GM19463 (cell line): ENCODE measurements around the gene PSORS1C1.
"Not testable (repeated sequence)": the region's sequence is repeated elsewhere in the genome, so short reads cannot be mapped to it uniquely, and the experiment has no call there.

Experiments
- ATAC-seq: cut with Tn5 transposase; IDR thresholded peaks from one replicate; pipeline ENCODE4 v1.9.1; 2021; ENCODE audit warnings: mild to moderate bottlenecking, moderate library complexity; ENCODE audit not compliant: unreplicated experiment

PSORS1C1 gene

DNA sequence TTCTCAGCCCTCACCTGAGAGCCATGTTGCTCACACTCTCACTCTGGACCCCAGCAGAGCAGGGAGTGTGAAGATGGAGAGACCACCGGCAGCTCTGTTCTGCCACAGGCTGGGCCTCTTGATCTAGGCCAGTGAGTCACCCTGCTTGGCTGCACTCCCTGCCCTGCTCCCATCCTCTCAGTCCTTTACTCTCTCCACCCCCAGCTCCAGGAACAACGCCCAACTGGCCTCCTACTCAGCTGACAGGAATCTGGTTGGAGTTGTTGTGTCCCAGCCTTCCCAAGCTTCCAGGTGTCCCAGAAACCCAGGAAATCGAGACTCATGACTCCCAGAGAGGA, at the start of gene PSORS1C1:
PSORS1C1 (plus strand) TSS at position 260 of the 338 bp plus-strand sequence. CDS start 14,833 bp downstream, outside the sequence.
- ATAC-seq = no peak

DNA sequence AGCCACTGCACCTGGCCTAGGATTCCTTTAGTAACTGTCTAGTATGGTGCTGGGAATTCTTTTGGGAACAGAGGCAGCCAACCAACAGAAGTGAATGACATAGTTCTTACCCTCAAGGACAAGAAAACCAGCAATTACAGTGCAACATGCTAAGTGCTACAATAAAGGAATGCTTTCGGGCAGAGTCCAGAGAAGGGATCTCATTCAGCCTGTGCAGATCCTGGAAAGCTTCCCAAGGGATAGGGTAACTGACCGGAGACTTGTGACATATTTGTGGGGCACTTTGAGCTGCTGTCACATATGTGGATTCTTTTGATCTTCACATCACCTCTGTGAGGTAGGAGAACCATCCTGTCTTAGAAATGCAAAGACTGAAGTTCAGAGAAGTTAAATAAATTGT, 49.0 kb upstream of the PSORS1C1 start:
- no peak for ATAC-seq

GRCh38 chr6:31067028-31067427, 47.6 kb upstream of the PSORS1C1 start:
- ATAC-seq = not testable (repeated sequence)

- ATAC-seq = not testable (repeated sequence)
Measured at GRCh38 chr6:31067891-31068668, 46.5 kb upstream of the PSORS1C1 start.

DNA sequence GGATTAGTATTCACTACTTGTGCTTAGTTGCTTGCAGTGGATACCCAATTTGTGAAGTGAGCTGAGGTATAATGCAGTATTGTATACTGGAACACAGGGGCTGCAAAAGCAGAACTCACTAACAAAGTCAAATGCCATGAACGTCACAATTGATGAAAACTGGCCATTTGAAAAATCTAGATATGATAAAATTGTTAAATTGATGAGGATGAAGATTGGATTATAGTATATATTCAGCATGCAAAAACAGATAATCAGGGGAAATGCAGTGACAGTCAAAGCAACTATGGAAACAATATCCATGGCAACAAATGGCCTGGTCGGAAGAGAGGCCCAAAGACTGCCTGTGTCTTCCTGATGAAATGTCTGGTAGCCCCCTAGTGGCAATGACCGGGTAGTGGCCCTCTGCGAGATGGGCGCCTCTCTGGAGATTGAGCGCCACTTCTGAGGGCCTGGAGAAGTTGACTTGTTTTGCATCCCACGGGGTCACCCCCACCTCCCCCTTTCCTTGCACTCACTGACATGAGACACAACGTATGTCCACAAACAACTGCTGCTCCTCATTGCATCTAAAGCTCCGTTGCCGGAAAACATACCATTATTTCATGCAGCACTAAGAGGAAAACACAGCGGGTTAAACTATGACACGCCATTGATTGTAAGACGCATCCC, 45.8 kb upstream of the PSORS1C1 start:
- ATAC-seq = no peak

DNA sequence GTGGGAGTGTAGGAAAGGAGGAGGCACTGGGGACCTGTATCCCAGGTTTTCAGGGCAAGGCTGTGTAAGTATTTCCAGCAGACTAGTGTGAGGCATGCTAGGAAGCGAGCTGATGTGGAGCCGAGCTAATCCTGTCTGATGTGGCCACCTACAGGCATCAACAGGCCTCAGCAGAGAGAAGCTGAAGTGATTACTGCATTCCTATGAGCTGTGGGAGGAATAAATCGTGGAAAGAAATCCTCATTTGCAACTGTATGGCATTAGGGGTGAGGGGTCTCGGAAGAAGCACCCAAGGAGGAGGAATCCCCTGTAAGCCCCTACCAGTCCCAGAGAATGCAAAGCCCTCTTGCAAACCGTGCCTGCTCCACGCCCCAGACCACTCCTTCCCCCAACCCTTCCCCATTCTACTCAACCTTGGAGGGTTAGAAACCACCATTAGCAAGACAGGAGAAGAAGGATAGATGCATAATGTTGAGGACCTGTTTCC, 43.8 kb upstream of the PSORS1C1 start:
- no peak for ATAC-seq

DNA sequence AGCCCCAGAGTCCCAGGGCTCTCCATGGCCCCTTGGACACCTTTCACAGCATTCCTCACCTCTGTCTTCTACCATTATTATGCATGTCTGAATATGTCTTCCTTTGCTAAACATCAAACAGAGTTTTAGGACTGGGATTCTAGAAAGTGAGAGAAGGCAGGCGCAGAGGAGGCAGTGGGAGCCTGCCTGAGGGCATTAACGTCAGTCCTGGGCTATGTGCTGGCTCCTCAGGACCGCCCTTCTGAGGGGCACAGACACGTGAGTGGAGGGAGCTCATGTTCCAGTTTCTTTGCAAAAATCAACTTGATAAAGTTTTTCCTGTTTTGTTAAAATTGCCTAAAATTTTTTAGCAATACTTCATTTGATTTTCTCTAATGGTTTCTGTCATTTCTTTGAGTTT, 40.2 kb upstream of the PSORS1C1 start:
- no peak for ATAC-seq

- no peak for ATAC-seq
Measured at GRCh38 chr6:31075528-31075927, 39.1 kb upstream of the PSORS1C1 start.

- ATAC-seq = no peak
Measured at GRCh38 chr6:31076611-31077010, 38.0 kb upstream of the PSORS1C1 start.

DNA sequence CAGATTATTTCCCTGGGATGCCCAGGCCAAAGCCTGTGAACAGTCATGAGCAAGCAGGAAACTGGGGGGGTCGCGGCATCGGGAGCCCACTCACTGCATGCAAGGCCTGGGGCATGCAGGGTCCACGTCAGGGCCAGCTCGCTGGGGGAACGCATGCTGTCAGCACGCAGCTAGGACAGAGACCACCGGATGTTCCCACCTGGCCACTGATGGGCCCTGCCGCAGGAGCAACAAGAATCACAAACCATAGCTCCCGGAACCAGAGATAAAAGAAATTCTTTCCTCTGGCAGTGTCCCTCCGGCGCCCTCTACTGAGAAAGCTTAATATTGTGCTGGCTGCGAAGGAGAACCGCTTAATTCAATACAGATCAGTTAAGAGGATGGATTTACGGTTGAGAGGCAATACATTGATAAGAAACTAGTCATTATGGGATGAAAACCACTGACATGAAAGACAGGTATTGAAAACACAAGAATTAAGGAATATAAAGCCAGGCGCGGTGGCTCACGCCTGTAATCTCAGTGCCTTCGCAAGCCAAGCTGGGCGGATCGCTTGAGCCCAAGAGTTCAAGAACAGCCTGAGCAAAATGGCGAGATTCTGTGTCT, 34.8 kb upstream of the PSORS1C1 start:
- ATAC-seq = no peak

DNA sequence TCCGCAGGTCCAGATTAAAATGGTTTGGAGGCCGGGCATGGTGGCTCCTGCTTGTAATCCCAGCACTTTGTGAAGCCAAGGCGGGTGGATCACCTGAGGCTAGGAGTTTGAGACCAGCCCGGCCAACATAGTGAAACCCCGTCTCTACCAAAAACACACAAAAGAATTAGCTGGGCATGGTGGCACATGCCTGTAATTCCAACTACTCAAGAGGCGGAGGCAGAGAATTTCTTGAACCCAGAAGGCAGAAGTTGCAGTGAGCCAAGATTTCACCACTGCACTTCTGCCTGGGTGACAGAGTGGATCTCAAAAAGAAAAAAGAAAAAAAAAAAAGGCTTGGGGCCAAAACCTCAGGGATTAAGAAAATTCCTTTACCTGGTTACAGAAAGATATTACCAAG, 32.7 kb upstream of the PSORS1C1 start:
- ATAC-seq = no peak

DNA sequence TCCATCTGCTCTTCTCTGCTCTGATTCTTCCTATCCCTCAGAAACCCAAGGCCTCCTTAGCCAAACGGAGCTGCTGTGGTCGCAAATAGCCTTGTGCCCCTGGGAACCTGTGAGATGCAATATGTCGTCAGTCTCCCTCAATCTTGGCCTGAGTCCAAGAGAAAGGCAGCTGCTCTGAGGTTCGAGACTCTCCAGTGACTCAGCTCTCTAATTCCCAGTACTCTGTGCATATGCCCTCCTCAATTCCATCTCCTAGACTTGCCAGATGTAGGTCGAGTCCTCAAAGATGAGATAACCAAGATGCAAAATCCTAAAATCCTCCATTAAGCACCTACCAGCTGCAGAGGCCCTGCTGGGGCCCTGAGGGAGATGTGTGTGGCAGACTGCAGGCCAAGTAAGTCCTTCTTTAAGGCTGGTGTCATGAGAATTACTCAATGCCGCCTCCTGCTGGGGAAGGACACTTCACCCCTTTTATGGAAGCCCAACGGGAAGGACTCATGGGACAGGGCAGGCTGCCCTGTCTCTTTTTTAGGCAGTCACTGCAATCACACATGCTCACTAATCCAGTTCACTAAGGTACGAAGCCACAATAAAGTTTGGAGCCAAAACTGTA, 30.8 kb upstream of the PSORS1C1 start:
- no peak for ATAC-seq

- no peak for ATAC-seq
Measured at GRCh38 chr6:31086788-31087440, 27.7 kb upstream of the PSORS1C1 start.

GRCh38 chr6:31087494-31088089, 27.0 kb upstream of the PSORS1C1 start:
- ATAC-seq = no peak

DNA sequence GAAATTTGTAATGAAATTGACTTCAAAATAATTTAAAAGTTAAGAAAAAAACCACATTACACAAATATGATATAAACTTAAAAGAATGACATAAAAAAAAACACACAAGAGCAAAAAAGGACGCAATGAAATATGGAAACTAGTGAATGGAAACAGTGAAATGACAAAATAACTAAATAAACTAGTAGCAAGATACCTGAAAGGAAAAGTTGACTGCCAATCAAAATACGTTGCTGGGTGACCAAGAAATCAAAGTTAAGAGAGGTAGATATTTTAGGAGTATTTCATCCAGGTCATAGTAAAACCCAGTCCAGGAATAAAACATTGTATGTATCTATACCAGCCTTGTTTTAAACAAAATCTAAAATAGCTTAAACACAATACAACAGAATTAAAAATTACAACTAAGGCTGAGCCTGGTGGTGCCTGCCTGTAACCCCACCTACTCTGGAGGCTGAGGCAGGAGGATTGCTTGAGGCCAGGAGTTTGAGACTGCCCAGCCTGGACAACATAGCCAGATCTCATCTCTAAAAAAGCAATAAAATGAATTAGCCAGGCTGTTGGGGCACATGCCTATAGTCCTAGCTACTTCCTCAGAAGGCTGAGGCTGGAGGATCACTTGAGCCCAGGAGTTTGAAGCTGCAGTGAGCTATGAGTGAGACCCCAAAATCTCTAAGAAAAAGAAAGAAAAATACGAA, 24.2 kb upstream of the PSORS1C1 start:
- ATAC-seq = no peak

DNA sequence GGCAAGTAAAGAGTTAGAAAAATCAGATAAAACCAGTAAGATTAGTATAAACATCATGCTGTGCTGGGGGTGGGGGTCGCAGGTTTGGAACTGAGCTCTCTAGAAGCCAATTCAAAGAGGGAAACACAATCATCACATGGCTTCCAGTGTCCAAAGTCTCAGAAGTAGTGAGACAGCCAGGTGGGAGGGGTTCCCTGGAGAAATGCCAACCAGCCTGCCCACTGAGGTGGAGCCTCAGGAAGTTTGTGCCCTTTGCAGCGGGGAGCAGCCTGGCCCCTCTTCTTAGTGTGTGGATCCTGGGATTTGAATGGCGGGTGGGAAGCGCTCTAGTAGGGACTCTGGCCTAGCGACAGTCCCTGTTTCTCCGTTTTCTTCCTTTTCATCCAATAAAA, 23.6 kb upstream of the PSORS1C1 start:
- no peak for ATAC-seq

GRCh38 chr6:31091680-31092079, 22.9 kb upstream of the PSORS1C1 start:
- no peak for ATAC-seq

DNA sequence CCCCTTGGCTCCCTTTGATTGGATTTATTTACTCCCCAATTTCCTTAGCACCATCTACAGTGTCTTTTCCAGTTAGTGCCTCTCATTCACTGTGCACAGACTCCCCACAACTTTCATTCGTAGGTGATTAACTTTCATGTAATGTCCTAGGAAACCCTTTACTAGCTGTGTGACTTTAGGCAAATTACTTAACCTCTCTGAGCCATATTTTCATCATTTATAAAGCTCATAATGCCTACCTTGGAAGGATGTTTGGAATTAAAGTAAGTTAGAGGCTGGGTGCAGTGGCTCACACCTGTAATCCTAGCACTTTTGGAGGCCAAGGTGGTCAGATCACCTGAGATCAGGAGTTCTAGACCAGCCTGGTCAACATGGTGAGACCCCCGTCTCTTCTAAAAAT, 22.4 kb upstream of the PSORS1C1 start:
- ATAC-seq = no peak

GRCh38 chr6:31092769-31093505, 21.7 kb upstream of the PSORS1C1 start:
- no peak for ATAC-seq
